T-helper 1 cell (primary cell): ENCODE results near the gene EMID1.

Experiments
- DNase-seq, 5 donors: peaks; one replicate each; pipeline ENCODE4 v3.0.0-alpha.2; 2012 to 2020

The EMID1 gene

GRCh38 chr22:29195118-29195963 is 10.4 kb upstream of the EMID1 start:
- no peak for DNase-seq

GRCh38 chr22:29195964-29196666 is 9.6 kb upstream of the EMID1 start:
- no peak for DNase-seq

- DNase-seq: no peak
These were observed 8.6 kb upstream of the EMID1 start for GRCh38 chr22:29197096-29197495.

- no peak for DNase-seq
These were observed 7.5 kb upstream of the EMID1 start for GRCh38 chr22:29198240-29198639.

GRCh38 chr22:29199702-29200400 is 5.8 kb upstream of the EMID1 start:
- DNase-seq: no peak

GRCh38 chr22:29200901-29201300 is 4.8 kb upstream of the EMID1 start:
- no peak for DNase-seq

- no peak for DNase-seq
These were observed 3.9 kb upstream of the EMID1 start for GRCh38 chr22:29201782-29202181.

GRCh38 chr22:29202212-29203192 is 3.2 kb upstream of the EMID1 start:
- peak in 2 of 5 donors; percentile 6 to 87 for DNase-seq

GRCh38 chr22:29203488-29204454 is 1.9 kb upstream of the EMID1 start:
- DNase-seq: no peak

GRCh38 chr22:29204455-29205183 is 1.1 kb upstream of the EMID1 start:
- no peak for DNase-seq

- no peak for DNase-seq
These were observed 473 bp upstream of the EMID1 start for GRCh38 chr22:29205252-29205593.

GRCh38 chr22:29206372-29207242 is 911 bp downstream of the EMID1 start:
- no peak for DNase-seq

GRCh38 chr22:29207243-29207550 is 1.5 kb downstream of the EMID1 start:
- no peak for DNase-seq

- no peak for DNase-seq
These were observed 2.1 kb downstream of the EMID1 start for GRCh38 chr22:29207562-29208501.

- no peak for DNase-seq
These were observed 2.8 kb downstream of the EMID1 start for GRCh38 chr22:29208502-29208862.

GRCh38 chr22:29208879-29209623 is 3.4 kb downstream of the EMID1 start:
- DNase-seq: no peak

GRCh38 chr22:29209624-29209929 is 3.9 kb downstream of the EMID1 start:
- no peak for DNase-seq

- no peak for DNase-seq
These were observed 5.4 kb downstream of the EMID1 start for GRCh38 chr22:29211066-29211465.
